Spleen (tissue), 11 donors: ENCODE results near the gene CA10. TPM values are rescaled to one million over a fixed set of nuclear protein-coding genes. Genes with fewer than 3 reads are reported as not detected.

ENCODE experiments used
- DNase-seq: peaks from one replicate; pipeline ENCODE4 v3.0.0-alpha.2; 2020
- H3K27ac ChIP-seq, 8 donors: fragments of 200-600 bp; sonication (generic) in 7 of 8; 1 replicate in 4 of 8; 2 replicates in 4 of 8; pipeline versions ENCODE4 v1.5.0 to v1.8.0; 2016 to 2021; ENCODE audit warnings: inconsistent platforms in 4 of 8, mild to moderate bottlenecking in 4 of 8, moderate library complexity in 1 of 8
- H3K27me3 ChIP-seq, 7 donors: fragments of 200-600 bp; sonication (generic) in 6 of 7; replicated peaks in 1 of 7; 1 replicate in 4 of 7; 2 replicates in 3 of 7; pipeline versions ENCODE4 v1.5.0 to v1.8.0; 2016 to 2021; ENCODE audit warnings: inconsistent platforms in 3 of 7, mild to moderate bottlenecking in 1 of 7
- H3K36me3 ChIP-seq, 6 donors: fragments of 200-600 bp; sonication (generic) in 5 of 6; 1 replicate in 4 of 6; 2 replicates in 2 of 6; pipeline versions ENCODE4 v1.5.0 to v1.8.0; 2016 to 2021; ENCODE audit warnings: inconsistent platforms in 2 of 6
- H3K4me1 ChIP-seq, 6 donors: fragments of 200-600 bp; sonication (generic) in 5 of 6; 1 replicate in 3 of 6; 2 replicates in 3 of 6; pipeline versions ENCODE4 v1.5.0 to v1.8.0; 2016 to 2021; ENCODE audit warnings: inconsistent platforms in 3 of 6
- H3K4me3 ChIP-seq, 8 donors: fragments of 200-600 bp; sonication (generic) in 7 of 8; 1 replicate in 4 of 8; 2 replicates in 4 of 8; pipeline versions ENCODE4 v1.5.0 to v1.8.0; 2016 to 2021; ENCODE audit warnings: inconsistent platforms in 4 of 8, mild to moderate bottlenecking in 4 of 8, moderate library complexity in 2 of 8
- H3K9me3 ChIP-seq, 8 donors: fragments of 200-600 bp; sonication (generic) in 7 of 8; 1 replicate in 4 of 8; 2 replicates in 4 of 8; pipeline versions ENCODE4 v1.5.0 to v1.8.0; 2016 to 2021; ENCODE audit warnings: inconsistent platforms in 4 of 8
- POLR2A ChIP-seq, 3 donors: fragments of 450-650 bp; IDR thresholded peaks; one replicate each; pipeline ENCODE4 v1.5.1; 2017; ENCODE audit warnings: antibody characterized with exemption in 3 of 3, mild to moderate bottlenecking in 1 of 3
- POLR2AphosphoS5 ChIP-seq, 3 donors: sonication (generic); formaldehyde crosslinking; IDR thresholded peaks; one replicate each; pipeline ENCODE4 v1.5.1; 2017; ENCODE audit warnings: antibody characterized with exemption in 3 of 3
- WGBS, 5 donors: extraction: QIAGEN DNeasy Blood & Tissue Kit in 3 of 5; methylation state at CpG; one replicate each; pipeline versions ENCODE4 v1.1.5 to v1.1.7; 2013 to 2018; 5-methylcytosine and 5-hydroxymethylcytosine counted together
- intact Hi-C: fragments of 100-400 bp; cut with DNase I; formaldehyde crosslinking; loops from one replicate; pipeline ENCODE4 v1.15.0; 2023; ENCODE audit warnings: low total_unique reads
- polyA plus RNA-seq, 3 donors: library from polyadenylated mRNA; stranded (reverse); fragments of 200-250 nt; gene quantifications; one replicate each; pipeline ENCODE4 v1.2.1, GENCODE V29; 2013
- total RNA-seq, 7 donors: library from RNA; depleted of rRNA in 3 of 7; stranded (reverse); fragments of >200 nt in 3 of 7; fragmentation: NEBNext Ultra II Directional in 4 of 7; extraction: Animal tissue kit (Norgen Biotek cat#: 25700) in 4 of 7; gene quantifications; one replicate each; pipeline versions ENCODE4 v1.1.0 to v1.2.1, GENCODE V29; 2016 to 2021
- TF ChIP-seq, protein P1 (sequence below), 11 experiments: fragments of 200-600 bp in 7 of 11; fragments of 450-650 bp in 4 of 11; sonication (generic) in 4 of 11; IDR thresholded peaks in 8 of 11; conservative IDR thresholded peaks in 3 of 11; 1 replicate in 7 of 11; 2 replicates in 4 of 11; pipeline versions ENCODE4 v1.4.0 to v1.8.0; 2016 to 2021; ENCODE audit warnings: antibody characterized with exemption in 11 of 11, inconsistent platforms in 4 of 11, mild to moderate bottlenecking in 1 of 11
- donor health status: healthy with polysubstance abuse.
- donor health status: DM: no; HTN: no; CAD: no; lungs with moderate emphysema.
- donor health status: DM: no; HTN: no; CAD: no.
- donor health status: Bipolar disorder and iron deficiency.
- donor health status: healthy.
- donor health status: DM: no; HTN: no; CAD: no.
- donor health status: DM: yes; HTN: yes; CAD: no.

The CA10 gene
- total and polyA plus RNA-seq, 10 donors = 0.19 to 0.22 TPM; not detected in 8

DNA sequence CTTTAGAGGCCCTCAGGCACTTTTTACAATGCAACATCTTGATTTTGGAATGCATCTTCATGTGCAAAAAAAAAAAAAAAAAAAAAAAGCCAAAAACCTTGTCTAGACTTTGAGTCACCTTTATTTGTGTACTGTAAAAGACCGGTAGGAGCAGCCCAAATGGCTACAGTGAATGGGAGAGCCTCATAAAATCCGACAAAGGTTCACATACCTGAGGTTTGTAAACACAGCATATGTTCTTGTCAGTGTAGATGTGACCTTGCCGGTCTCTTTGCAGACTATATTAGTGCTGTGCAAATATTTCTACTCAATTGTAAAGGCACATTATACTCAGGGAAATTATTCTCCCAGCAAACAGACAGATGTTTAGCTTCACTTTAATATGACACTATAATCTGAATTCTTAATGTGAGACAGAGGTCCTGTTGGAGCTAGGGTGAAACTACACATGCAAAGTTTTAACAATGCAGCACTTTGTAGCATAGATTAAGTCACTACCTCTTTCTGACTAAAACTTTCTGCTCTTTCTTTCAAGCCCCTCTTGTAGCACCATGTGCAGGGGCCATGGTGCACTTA, 211.3 kb downstream of the CA10 start:
- no peaks in the 10 kb centered on the region for H3K27me3 ChIP-seq
- WGBS, 5 donors = 54 to 72% (median 68%) methylated on average over 3 of the region's 3 CpGs
- TF ChIP-seq POLR2AphosphoS5 (IDR thresholded peaks at IDR 0.05) = no peak
- TF ChIP-seq, protein P1, sequence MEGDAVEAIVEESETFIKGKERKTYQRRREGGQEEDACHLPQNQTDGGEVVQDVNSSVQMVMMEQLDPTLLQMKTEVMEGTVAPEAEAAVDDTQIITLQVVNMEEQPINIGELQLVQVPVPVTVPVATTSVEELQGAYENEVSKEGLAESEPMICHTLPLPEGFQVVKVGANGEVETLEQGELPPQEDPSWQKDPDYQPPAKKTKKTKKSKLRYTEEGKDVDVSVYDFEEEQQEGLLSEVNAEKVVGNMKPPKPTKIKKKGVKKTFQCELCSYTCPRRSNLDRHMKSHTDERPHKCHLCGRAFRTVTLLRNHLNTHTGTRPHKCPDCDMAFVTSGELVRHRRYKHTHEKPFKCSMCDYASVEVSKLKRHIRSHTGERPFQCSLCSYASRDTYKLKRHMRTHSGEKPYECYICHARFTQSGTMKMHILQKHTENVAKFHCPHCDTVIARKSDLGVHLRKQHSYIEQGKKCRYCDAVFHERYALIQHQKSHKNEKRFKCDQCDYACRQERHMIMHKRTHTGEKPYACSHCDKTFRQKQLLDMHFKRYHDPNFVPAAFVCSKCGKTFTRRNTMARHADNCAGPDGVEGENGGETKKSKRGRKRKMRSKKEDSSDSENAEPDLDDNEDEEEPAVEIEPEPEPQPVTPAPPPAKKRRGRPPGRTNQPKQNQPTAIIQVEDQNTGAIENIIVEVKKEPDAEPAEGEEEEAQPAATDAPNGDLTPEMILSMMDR (IDR thresholded peaks at IDR 0.05 in 8 of 11, conservative IDR thresholded peaks at IDR 0.05 in 3 of 11) = no peak
- no peak for TF ChIP-seq POLR2A (IDR thresholded peaks at IDR 0.05)

DNA sequence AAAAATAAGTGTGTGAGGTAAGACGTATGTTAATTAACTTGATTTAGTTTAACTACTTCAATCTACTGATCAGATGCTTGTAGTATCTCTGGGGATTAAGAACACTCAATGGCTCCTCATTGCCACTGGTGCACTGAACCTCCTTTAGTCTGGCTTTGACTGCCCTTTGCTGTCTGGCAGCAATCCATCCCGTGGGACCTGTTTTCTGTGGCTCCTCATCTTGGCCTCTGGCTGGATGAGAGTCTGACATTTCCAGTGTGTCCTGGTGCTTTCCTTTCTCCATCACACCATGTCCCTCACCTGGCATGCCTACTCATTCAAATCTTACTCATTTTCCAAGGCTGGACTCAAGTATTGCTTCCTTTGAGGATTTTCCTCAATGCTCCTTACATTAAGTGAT, 212.2 kb downstream of the CA10 start:
- intact Hi-C loops = no loop called here
- no peaks in the 10 kb centered on the region for H3K27me3 ChIP-seq
- TF ChIP-seq, protein P1 (IDR thresholded peaks at IDR 0.05 in 8 of 11, conservative IDR thresholded peaks at IDR 0.05 in 3 of 11) = no peak
- TF ChIP-seq POLR2A (IDR thresholded peaks at IDR 0.05) (no peak), POLR2AphosphoS5 (IDR thresholded peaks at IDR 0.05) (no peak)

More for the DNA sequence above, 211.3 kb downstream of the CA10 start:
- Histone ChIP-seq H3K27ac (no peak overlapping the region), H3K4me3 (no peak overlapping the region), H3K4me1 (no peaks in the 10 kb centered on the region), H3K36me3 (no peaks in the 10 kb centered on the region), H3K9me3 (no peaks in the 10 kb centered on the region)
- intact Hi-C loops = no loop called here
- DNase-seq = no peak

DNA sequence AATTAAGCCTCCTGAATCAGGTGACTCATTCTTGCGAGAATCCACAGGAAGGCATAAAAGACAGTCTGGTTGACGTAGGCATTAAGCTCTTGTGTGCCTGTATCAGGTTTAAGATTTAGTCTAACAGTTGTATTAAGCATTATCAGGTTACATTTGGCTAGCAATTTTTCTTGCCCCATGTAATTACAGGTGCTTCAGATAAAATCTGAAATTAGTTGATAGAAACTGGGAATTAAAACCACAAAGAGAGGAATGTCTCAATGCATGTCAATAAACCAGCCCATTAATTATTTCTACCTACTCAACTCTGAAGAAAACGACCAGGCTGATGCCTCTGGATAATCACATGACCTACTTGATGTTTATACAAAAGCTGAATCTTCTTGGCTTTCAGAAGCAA, 217.2 kb downstream of the CA10 start:
- Histone ChIP-seq H3K27me3 (no peaks in the 10 kb centered on the region), H3K27ac (no peak overlapping the region), H3K4me1 (no peaks in the 10 kb centered on the region), H3K9me3 (no peaks in the 10 kb centered on the region), H3K36me3 (no peaks in the 10 kb centered on the region), H3K4me3 (no peak overlapping the region)
- intact Hi-C loops = no loop called here
- 45 to 62% (median 52%) methylated on average over 3 of the region's 3 CpGs for WGBS, 5 donors
- TF ChIP-seq, protein P1 (IDR thresholded peaks at IDR 0.05 in 8 of 11, conservative IDR thresholded peaks at IDR 0.05 in 3 of 11) = no peak
- TF ChIP-seq POLR2AphosphoS5 (IDR thresholded peaks at IDR 0.05) (no peak), POLR2A (IDR thresholded peaks at IDR 0.05) (no peak)
- no peak for DNase-seq

More for the DNA sequence above, 212.2 kb downstream of the CA10 start:
- no peaks in the 10 kb centered on the region for H3K9me3 ChIP-seq
- no peak overlapping the region for H3K4me3 ChIP-seq
- DNase-seq = no peak
- WGBS, 5 donors = 72 to 92% (median 81%) methylated on average over 2 of the region's 2 CpGs
- no peaks in the 10 kb centered on the region for H3K4me1 ChIP-seq
- H3K36me3 ChIP-seq = no peaks in the 10 kb centered on the region
- H3K27ac ChIP-seq = no peak overlapping the region

DNA sequence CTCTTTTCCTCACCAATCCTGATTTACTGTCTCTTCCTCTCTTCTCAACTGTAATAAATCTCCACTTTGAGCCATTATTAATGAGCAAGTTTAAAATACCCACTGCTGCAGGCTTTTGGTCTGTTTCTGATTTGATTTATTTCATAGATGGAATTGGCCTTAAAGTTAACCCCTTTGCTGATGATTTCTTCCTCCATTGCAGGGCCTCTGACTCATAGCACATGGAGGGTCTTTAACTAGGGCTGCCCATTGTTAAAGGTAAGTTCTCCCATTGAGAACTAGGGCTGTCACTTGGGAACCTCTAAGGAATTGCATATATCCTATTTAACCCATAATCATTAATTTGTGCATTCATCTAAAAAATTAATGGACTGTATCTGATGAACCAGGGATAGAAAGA, 221.2 kb downstream of the CA10 start:
- H3K4me1 ChIP-seq = no peaks in the 10 kb centered on the region
- TF ChIP-seq, protein P1 (IDR thresholded peaks at IDR 0.05 in 8 of 11, conservative IDR thresholded peaks at IDR 0.05 in 3 of 11) = no peak
- TF ChIP-seq POLR2A (IDR thresholded peaks at IDR 0.05) = no peak
- no peak for TF ChIP-seq POLR2AphosphoS5 (IDR thresholded peaks at IDR 0.05)
- H3K9me3 ChIP-seq = no peaks in the 10 kb centered on the region
- no peaks in the 10 kb centered on the region for H3K36me3 ChIP-seq
- H3K4me3 ChIP-seq = no peak overlapping the region
- H3K27me3 ChIP-seq = no peaks in the 10 kb centered on the region
- H3K27ac ChIP-seq = no peak overlapping the region
- intact Hi-C loops = loop anchor here (2.0 kb wide), 1 partner anchor 20 kb away; no protein-coding TSS in a partner anchor
- no peak for DNase-seq
